Mammary epithelial cell (primary cell): ENCODE measurements around the gene BLTP2.

Experiments
- EZH2 ChIP-seq: IDR thresholded peaks from 2 replicates; pipeline ENCODE4 v1.6.1; 2012; ENCODE audit warnings: low read length, inconsistent platforms, borderline replicate concordance
- TF ChIP-seq, protein P1 (sequence below), 2 donors: IDR thresholded peaks in 1 of 2; conservative IDR thresholded peaks in 1 of 2; 2 replicates each; pipeline ENCODE4 v1.5.1; 2011 to 2012; ENCODE audit warnings: inconsistent platforms in 2 of 2, low read length in 2 of 2, mild to moderate bottlenecking in 2 of 2, control low read depth in 1 of 2, low read depth in 1 of 2; ENCODE audit not compliant: insufficient read depth in 1 of 2; ENCODE audit errors: extremely low read depth in 1 of 2

DNA sequence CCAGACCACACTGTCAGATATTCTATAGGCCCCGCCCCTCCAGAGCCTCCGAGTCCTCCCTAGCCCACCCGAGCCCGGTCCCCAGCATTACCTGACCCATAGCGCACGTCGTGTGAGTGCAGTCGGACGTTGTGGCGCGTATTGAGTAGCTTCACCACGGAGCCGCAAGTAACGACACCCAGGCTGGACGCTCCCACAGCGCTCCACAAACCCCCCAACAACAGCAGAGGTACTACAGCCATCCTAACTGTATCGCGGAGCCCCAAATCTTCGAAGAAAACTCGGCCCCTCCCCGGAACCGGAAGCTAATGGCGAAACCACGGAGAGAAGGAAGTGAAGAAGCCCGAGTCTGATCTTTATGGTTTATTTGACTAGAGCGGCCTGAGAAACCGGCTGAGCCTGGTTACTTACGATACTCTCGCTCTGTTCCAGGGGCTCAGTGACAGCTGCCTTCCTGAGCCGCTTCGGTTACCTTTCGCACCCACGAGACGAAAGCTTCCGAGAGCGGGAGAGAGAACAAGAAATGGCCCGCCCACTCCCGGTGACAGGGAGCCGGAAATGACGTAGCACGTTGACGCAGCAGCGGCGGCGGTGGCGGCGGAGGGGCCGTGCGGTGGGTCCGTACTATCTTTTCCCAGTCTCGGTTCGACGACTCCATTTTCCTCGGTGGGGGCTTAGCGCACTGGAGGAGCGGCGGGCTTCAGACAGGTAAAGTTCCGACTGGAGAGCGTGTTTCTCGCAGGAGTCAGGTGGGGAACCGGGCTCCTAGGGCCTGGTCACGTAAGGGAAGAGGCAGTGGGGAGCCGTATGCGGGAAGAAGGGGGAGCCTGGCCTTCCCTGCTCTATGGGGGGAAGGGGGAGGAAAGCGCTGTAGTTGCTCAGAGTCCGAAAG is 16.9 kb upstream of the BLTP2 start, which contains the start of the genes SDF2 and SUPT6H:
- TF ChIP-seq, protein P1, sequence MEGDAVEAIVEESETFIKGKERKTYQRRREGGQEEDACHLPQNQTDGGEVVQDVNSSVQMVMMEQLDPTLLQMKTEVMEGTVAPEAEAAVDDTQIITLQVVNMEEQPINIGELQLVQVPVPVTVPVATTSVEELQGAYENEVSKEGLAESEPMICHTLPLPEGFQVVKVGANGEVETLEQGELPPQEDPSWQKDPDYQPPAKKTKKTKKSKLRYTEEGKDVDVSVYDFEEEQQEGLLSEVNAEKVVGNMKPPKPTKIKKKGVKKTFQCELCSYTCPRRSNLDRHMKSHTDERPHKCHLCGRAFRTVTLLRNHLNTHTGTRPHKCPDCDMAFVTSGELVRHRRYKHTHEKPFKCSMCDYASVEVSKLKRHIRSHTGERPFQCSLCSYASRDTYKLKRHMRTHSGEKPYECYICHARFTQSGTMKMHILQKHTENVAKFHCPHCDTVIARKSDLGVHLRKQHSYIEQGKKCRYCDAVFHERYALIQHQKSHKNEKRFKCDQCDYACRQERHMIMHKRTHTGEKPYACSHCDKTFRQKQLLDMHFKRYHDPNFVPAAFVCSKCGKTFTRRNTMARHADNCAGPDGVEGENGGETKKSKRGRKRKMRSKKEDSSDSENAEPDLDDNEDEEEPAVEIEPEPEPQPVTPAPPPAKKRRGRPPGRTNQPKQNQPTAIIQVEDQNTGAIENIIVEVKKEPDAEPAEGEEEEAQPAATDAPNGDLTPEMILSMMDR (conservative IDR thresholded peaks at IDR 0.05 in 1 of 2, IDR thresholded peaks at IDR 0.05 in 1 of 2; ENCODE audit: extremely low read depth in 1 of 2, insufficient read depth in 1 of 2, low read depth in 1 of 2, low read length in 2 of 2) = no peak
- TF ChIP-seq EZH2 = no peak
